ENCODE data around the gene MIA3. TPM values are rescaled to one million over a fixed set of nuclear protein-coding genes. Genes with fewer than 3 reads are reported as not detected.
"Not testable (repeated sequence)": the region's sequence is repeated elsewhere in the genome, so short reads cannot be mapped to it uniquely, and the experiment has no call there.

The MIA3 gene
- total and polyA plus RNA-seq, 5 donors: 25.6 to 59.8 (median 57.1) TPM

DNA sequence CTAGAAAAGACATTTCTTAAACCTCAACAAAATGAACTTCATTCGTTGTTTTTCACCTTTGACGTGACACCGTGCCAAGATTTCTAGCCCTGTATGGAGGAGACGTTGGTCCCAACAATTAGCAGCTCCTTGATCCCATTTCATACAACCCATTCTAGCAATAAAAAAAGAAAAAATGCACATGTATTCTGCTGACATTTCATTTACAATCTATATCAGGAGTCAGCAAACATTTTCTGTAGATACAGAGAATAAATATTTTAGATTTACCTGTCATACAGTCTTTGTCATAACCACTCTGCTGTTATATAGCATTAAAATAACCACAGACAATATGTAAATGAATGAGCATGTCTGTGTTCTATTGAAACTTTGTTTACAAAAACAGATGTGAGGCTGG lies 21.2 kb upstream of the MIA3 start:
- no peak overlapping the region for H3K4me3 ChIP-seq (ENCODE audit: low read length)
- no peaks in the 10 kb centered on the region for H3K9me3 ChIP-seq (ENCODE audit: control insufficient read depth, low read length)
- intact Hi-C loops (cut with DNase I): no loop called here
- no peak overlapping the region for H3K27ac ChIP-seq (ENCODE audit: low read length)
- H3K4me1 ChIP-seq (ENCODE audit: control insufficient read depth, insufficient read depth, low read length): no peaks in the 10 kb centered on the region
- no peaks in the 10 kb centered on the region for H3K27me3 ChIP-seq (ENCODE audit: control insufficient read depth, insufficient read depth)
- 82% methylated on average over 4 of the region's 4 CpGs for WGBS
- no peak for ATAC-seq
- DNase-seq: no peak

DNA sequence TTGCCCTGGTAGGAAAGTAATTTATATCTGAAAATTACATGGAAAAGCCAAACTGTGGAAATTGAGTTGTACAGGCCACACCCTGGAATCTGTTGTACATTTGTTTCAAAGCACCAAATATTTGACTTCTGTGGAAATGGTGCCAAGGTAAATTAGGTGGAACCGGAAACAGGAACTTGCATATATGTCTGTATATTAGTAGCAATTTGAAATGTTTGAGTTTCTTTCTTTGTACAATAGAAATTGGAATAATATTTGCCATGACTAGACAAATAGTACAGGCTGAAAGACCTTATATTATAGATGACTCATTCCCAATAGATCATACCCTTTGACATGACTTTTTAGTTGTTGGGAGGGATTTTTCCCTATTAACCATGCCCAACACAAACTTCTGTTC lies 17.6 kb upstream of the MIA3 start:
- H3K27ac ChIP-seq (ENCODE audit: low read length): no peak overlapping the region
- WGBS: 73% methylated on average over 1 of the region's 1 CpG
- H3K4me1 ChIP-seq (ENCODE audit: control insufficient read depth, insufficient read depth, low read length): no peaks in the 10 kb centered on the region
- no peaks in the 10 kb centered on the region for H3K27me3 ChIP-seq (ENCODE audit: control insufficient read depth, insufficient read depth)
- H3K4me3 ChIP-seq (ENCODE audit: low read length): no peak overlapping the region
- intact Hi-C loops (cut with DNase I): no loop called here
- DNase-seq (no peak), ATAC-seq (no peak)
- H3K9me3 ChIP-seq (ENCODE audit: control insufficient read depth, low read length): no peaks in the 10 kb centered on the region

DNA sequence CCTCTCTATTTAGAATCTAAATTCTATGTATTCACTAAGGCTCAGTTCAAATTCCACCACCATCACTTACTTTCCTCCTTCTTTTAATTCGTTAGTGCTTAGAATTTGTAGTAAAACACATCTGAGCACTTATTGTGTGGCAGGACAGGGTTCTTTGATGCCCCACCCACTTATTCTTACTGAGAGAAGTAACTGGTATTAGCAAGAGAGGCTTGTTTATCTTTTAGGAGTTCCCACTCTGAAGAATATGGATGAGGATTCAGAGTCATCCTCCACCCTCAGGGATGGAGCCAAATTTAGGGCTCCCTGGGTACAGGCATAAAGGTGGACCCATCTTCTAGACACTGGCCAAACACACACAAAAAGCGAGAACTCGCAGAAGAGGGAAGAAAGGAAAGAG lies 16.6 kb upstream of the MIA3 start:
- H3K27ac ChIP-seq (ENCODE audit: low read length): no peak overlapping the region
- ATAC-seq: no peak
- no peaks in the 10 kb centered on the region for H3K4me1 ChIP-seq (ENCODE audit: control insufficient read depth, insufficient read depth, low read length)
- DNase-seq: no peak
- no peaks in the 10 kb centered on the region for H3K27me3 ChIP-seq (ENCODE audit: control insufficient read depth, insufficient read depth)
- intact Hi-C loops (cut with DNase I): no loop called here
- H3K9me3 ChIP-seq (ENCODE audit: control insufficient read depth, low read length): no peaks in the 10 kb centered on the region
- no peak overlapping the region for H3K4me3 ChIP-seq (ENCODE audit: low read length)
- 54% methylated on average over 3 of the region's 3 CpGs for WGBS

DNA sequence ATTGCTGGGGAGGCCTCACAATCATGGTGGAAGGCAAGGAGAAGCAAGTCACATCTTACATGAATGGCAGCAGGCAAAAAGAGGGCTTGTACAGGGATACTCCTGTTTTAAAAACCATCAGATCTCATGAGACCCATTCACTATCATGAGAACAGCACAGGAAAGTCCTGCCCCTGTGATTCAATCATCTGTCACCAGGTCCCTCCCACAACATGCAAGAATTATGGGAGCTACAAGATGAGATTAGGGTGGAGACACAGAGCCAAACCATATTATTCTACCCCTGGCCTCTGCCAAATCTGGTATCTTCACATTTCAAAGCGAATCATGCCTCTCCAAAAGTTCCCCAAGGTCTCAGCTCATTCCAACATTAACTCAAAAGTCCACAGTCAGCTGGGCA lies 11.1 kb upstream of the MIA3 start:
- Histone ChIP-seq H3K4me3 (ENCODE audit: low read length) (no peak overlapping the region), H3K27me3 (ENCODE audit: control insufficient read depth, insufficient read depth) (peaks cover 2% of the 10 kb centered on the region), H3K4me1 (ENCODE audit: control insufficient read depth, insufficient read depth, low read length) (no peaks in the 10 kb centered on the region), H3K9me3 (ENCODE audit: control insufficient read depth, low read length) (no peaks in the 10 kb centered on the region), H3K27ac (ENCODE audit: low read length) (no peak overlapping the region)
- ATAC-seq: no peak
- no peak for DNase-seq
- intact Hi-C loops (cut with DNase I): no loop called here
- WGBS: 61% methylated on average over 1 of the region's 1 CpG

DNA sequence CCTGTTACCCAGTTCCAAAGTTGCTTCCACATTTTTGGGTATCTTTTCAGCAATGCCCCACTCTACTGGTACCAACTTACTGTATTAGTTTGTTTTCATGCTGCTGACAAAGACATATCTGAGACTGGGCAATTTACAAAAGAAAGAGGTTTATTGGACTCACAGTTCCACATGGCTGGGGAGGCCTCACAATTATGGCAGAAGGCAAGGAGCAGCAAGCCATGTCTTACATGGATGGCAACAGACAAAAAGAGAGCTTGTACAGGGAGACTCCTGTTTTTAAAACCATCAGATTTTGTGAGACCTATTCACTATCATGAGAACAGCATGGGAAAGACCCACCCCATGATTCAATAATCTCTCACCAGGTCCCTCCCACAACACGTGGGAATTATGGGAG lies 8.8 kb upstream of the MIA3 start:
- H3K27ac ChIP-seq (ENCODE audit: low read length); intact Hi-C loops (cut with DNase I); DNase-seq; H3K9me3 ChIP-seq (ENCODE audit: control insufficient read depth, low read length); H3K4me3 ChIP-seq (ENCODE audit: low read length); H3K4me1 ChIP-seq (ENCODE audit: control insufficient read depth, insufficient read depth, low read length); H3K27me3 ChIP-seq (ENCODE audit: control insufficient read depth, insufficient read depth); ATAC-seq: not testable (repeated sequence)
- WGBS: 50% methylated on average over 1 of the region's 1 CpG

DNA sequence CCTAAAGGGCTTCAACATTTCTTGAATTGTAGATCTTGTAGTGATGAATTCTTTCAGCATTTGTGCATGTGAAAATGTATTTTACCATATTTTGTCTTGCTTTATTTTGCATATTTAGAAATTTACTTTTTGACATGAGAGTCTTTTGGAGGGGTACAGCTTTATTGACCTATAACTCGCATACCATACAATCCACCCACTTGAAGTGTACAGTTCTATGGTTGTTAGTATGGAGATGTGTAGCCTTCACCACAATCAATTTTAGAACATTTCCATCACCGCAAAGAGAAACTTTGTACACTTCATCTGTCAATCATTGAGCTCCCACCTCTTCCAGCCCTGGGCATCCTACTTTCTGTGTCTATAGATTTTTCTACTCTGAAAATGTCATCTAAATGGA lies 7.2 kb upstream of the MIA3 start:
- H3K9me3 ChIP-seq (ENCODE audit: control insufficient read depth, low read length): no peaks in the 10 kb centered on the region
- H3K4me1 ChIP-seq (ENCODE audit: control insufficient read depth, insufficient read depth, low read length): no peaks in the 10 kb centered on the region
- 87% methylated on average over 2 of the region's 2 CpGs for WGBS
- peaks cover 2% of the 10 kb centered on the region for H3K27me3 ChIP-seq (ENCODE audit: control insufficient read depth, insufficient read depth)
- H3K27ac ChIP-seq (ENCODE audit: low read length): no peak overlapping the region
- ATAC-seq: no peak
- no peak overlapping the region for H3K4me3 ChIP-seq (ENCODE audit: low read length)
- intact Hi-C loops (cut with DNase I): no loop called here
- DNase-seq: no peak

DNA sequence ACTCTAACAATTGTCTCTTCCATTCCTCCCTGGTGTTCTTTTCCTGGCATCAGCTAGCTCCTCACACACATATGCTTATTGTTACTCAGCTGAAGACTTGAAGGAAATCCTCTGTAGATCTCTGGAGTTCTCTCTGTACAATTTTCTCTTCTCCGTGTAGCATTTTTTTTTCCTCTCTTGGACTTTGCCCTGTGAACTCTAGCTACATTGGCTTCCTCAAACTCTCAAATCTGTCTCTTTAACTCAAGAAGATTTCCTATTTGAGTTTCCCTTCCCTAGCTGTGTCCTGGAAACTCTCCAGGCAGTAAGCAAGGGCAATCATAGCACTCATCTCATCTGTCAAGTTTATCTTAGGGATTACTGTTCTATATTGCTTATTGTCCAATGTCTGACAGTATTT lies 4.3 kb upstream of the MIA3 start:
- H3K4me1 ChIP-seq (ENCODE audit: control insufficient read depth, insufficient read depth, low read length): no peaks in the 10 kb centered on the region
- intact Hi-C loops (cut with DNase I): no loop called here
- H3K27me3 ChIP-seq (ENCODE audit: control insufficient read depth, insufficient read depth): peaks cover 2% of the 10 kb centered on the region
- ATAC-seq (no peak), DNase-seq (no peak)
- H3K27ac ChIP-seq (ENCODE audit: low read length): no peak overlapping the region
- WGBS: 43% methylated on average over 1 of the region's 1 CpG
- H3K9me3 ChIP-seq (ENCODE audit: control insufficient read depth, low read length): no peaks in the 10 kb centered on the region
- H3K4me3 ChIP-seq (ENCODE audit: low read length): no peak overlapping the region

DNA sequence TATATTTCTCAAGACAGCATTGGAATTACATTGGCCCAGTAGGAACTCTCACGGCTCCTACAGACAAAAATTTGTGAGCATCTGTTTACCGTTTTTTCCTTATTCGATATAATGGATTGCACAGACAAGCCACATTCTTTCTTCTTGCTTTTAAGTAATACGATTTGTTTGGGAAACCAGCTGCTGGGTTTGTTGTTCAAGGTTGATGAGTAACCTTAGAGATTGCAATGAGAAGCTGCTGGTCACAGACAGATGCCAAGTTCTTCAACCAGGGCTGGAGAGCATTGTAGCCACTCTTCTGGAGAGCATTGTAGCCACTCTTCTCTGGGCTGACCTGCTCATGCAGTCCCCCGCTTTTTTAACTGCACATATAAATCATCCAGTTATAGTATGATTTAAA lies 1.4 kb upstream of the MIA3 start:
- no peak overlapping the region for H3K27ac ChIP-seq (ENCODE audit: low read length)
- no peaks in the 10 kb centered on the region for H3K27me3 ChIP-seq (ENCODE audit: control insufficient read depth, insufficient read depth)
- intact Hi-C loops (cut with DNase I): no loop called here
- 80% methylated on average over 5 of the region's 5 CpGs for WGBS
- no peaks in the 10 kb centered on the region for H3K4me1 ChIP-seq (ENCODE audit: control insufficient read depth, insufficient read depth, low read length)
- no peaks in the 10 kb centered on the region for H3K9me3 ChIP-seq (ENCODE audit: control insufficient read depth, low read length)
- ATAC-seq (no peak), DNase-seq (no peak)
- no peak overlapping the region for H3K4me3 ChIP-seq (ENCODE audit: low read length)

DNA sequence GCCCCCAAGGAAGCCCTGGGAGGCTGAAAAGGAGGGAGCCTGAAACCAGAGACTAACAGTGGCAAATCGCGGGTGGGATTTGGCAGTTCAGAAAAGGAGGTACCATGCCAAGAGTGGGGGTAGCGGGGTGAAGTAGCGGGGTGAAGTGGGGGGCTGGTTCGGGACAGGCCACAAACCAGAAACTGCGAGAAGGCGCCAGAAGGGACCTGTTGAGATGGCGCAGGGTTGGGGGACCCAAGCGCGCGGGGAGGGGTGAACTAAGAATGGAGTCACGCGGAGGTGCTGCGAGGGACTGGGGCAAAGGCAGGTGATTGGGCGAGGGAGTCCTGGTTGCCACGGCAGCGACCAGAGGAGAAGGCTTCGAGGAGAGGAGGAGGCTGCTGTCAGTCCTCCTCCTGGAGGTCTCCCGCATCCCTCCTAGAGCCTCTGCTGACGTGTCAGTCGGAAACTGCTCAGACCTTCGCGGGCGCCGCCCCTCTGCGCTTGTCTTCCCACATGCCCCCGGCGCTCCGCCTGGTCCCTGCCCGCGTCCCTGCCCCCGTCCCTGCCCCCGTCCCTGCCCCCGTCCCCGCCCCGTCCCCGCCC lies 438 bp upstream of the MIA3 start:
- Histone ChIP-seq H3K27me3 (ENCODE audit: control insufficient read depth, insufficient read depth) (no peaks in the 10 kb centered on the region), H3K4me3 (ENCODE audit: low read length) (peak overlapping the region; percentile 50), H3K4me1 (ENCODE audit: control insufficient read depth, insufficient read depth, low read length) (no peaks in the 10 kb centered on the region), H3K9me3 (ENCODE audit: control insufficient read depth, low read length) (no peaks in the 10 kb centered on the region), H3K27ac (ENCODE audit: low read length) (no peak overlapping the region)
- ATAC-seq: peak; percentile 98
- 1% methylated on average over 34 of the region's 37 CpGs for WGBS
- intact Hi-C loops (cut with DNase I): no loop called here
- DNase-seq: peak; percentile 98

DNA sequence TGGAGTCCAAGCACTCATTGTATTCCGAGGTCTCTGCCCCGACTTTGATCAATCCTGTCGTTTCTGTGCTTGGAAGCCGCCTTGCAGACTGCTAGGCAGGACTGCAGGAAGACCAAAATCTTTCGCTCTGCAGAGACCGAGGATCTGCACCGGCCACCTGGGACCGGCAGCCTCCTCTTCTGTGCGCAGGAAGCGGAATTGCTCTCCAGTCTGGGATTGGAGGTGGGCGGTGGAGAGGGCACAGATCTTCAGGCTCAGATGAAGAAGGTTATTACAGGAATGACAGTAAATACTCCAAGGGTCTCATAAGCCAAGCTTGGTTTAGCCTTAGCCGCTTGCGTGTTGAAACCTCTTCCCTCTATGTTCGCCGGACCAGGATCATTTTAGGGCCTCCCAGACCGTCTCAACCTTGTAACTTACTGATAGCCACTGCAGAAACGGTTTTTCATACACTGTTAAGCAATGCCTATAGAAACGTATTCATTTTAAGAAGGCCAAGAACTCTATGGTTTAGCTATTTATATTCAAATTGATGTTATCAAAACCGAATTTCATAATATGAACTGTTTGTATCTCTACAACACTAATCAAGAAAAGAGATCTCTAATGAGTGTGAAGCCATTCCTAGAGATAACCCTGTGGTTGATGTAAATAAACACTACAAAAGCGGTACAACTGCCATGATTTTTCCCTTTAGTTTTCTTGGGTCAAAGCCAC lies 1.1 kb downstream of the MIA3 start:
- Histone ChIP-seq H3K4me1 (ENCODE audit: control insufficient read depth, insufficient read depth, low read length) (no peaks in the 10 kb centered on the region), H3K27me3 (ENCODE audit: control insufficient read depth, insufficient read depth) (no peaks in the 10 kb centered on the region), H3K4me3 (ENCODE audit: low read length) (peak overlapping the region; percentile 86), H3K27ac (ENCODE audit: low read length) (no peak overlapping the region), H3K9me3 (ENCODE audit: control insufficient read depth, low read length) (no peaks in the 10 kb centered on the region)
- WGBS: 14% methylated on average over 20 of the region's 20 CpGs
- intact Hi-C loops (cut with DNase I): no loop called here
- ATAC-seq (no peak), DNase-seq (peak in 2 of 3 donors; percentile 51 to 60)

DNA sequence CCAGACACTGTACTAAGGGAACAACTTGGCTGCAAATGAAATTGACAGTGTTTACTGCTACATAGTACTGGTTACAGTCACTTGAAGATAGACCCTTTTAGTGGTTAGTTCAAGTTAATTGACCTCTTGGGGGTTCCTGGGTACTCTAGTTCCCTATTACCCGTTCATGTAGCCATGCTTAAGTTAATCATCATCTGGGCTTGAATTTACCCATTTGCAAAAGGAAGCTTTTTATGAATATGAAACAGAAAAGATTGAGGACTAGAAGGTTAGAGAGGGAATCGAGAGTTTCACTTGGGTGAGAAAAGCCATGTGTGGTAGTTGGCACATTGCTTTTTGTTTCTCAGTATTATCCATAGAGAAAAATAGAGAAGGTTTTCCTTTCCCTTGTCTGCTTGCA lies 2.7 kb downstream of the MIA3 start:
- H3K27ac ChIP-seq (ENCODE audit: low read length): no peak overlapping the region
- DNase-seq (no peak), ATAC-seq (no peak)
- no peak overlapping the region for H3K4me3 ChIP-seq (ENCODE audit: low read length)
- 84% methylated on average over 2 of the region's 2 CpGs for WGBS
- intact Hi-C loops (cut with DNase I): no loop called here
- H3K9me3 ChIP-seq (ENCODE audit: control insufficient read depth, low read length): no peaks in the 10 kb centered on the region
- H3K4me1 ChIP-seq (ENCODE audit: control insufficient read depth, insufficient read depth, low read length): no peaks in the 10 kb centered on the region
- no peaks in the 10 kb centered on the region for H3K27me3 ChIP-seq (ENCODE audit: control insufficient read depth, insufficient read depth)

DNA sequence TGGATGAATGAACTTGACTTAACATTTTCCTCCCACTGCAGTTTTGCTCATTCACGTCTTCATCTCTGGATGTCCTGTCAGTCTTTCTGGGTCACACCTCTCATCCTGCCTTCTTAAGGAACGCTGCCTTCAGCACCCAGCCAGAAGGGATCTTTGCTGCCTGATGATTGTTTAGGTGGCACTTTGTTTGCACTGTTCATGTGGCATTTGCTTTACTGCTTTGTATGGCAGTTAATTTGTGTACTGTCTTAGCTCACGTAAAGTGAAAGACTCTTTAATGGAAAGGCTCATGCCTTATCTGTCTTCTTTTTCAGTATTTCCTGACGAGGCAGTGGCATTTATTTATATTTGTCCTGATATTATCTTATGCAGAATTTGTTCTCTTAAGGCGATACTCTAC lies 4.9 kb downstream of the MIA3 start:
- DNase-seq: no peak
- Histone ChIP-seq H3K27me3 (ENCODE audit: control insufficient read depth, insufficient read depth) (no peaks in the 10 kb centered on the region), H3K9me3 (ENCODE audit: control insufficient read depth, low read length) (no peaks in the 10 kb centered on the region), H3K27ac (ENCODE audit: low read length) (no peak overlapping the region), H3K4me3 (ENCODE audit: low read length) (no peak overlapping the region), H3K4me1 (ENCODE audit: control insufficient read depth, insufficient read depth, low read length) (no peaks in the 10 kb centered on the region)
- intact Hi-C loops (cut with DNase I): no loop called here
- WGBS: 80% methylated on average over 5 of the region's 5 CpGs
- no peak for ATAC-seq

All from right cardiac atrium (tissue), 5 donors.